ENCODE measurements around the gene SLC25A41.

SLC25A41 gene

GRCh38 chr19:6433663-6434062 is at the start of gene SLC25A41:
SLC25A41 (minus strand) TSS chr19:6433763; CDS start chr19:6433693, 70 bp downstream.
- Histone ChIP-seq H3K27ac (ENCODE audit: low read depth, low read length) (no peak within 1 kb of the TSS), H3K36me3 (ENCODE audit: control insufficient read depth, insufficient read depth, low read length) (no peaks in the 10 kb centered on the region), H3K4me3 (ENCODE audit: low read depth, low read length) (no peak within 1 kb of the TSS), H3K4me1 (ENCODE audit: control insufficient read depth, insufficient read depth, low read length) (no peaks in the 10 kb centered on the region), H3K27me3 (ENCODE audit: control insufficient read depth, insufficient read depth, low read length) (peaks cover 11% of the 10 kb centered on the region), H3K9me3 (ENCODE audit: control insufficient read depth, insufficient read depth, low read depth, low read length) (no peaks in the 10 kb centered on the region), H3K9ac (ENCODE audit: low read length) (no peak within 1 kb of the TSS)

DNA sequence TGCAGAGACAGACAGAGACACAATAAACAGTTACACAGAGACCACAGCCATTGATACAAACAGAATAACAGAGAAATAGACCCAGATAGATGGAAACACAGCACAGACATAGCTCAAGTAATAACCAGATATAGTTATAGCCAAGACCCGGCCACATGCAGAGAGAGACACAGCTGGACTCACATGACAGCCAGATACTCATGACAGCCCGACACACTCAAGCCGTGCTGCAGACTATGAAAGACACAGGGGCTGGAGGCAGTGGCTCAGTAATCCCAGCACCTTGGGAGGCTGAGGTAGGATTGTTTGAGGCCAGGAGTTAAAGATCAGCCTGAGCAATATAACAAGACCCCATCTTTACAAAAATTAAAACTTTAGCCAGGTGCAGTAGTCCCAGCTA is 49.7 kb upstream of the SLC25A41 start:
- no peaks in the 10 kb centered on the region for H3K9me3 ChIP-seq (ENCODE audit: control insufficient read depth, insufficient read depth, low read depth, low read length)
- no peak overlapping the region for H3K9ac ChIP-seq (ENCODE audit: low read length)
- H3K27ac ChIP-seq (ENCODE audit: low read depth, low read length) = no peak overlapping the region
- no peak overlapping the region for H3K4me3 ChIP-seq (ENCODE audit: low read depth, low read length)
- H3K4me1 ChIP-seq (ENCODE audit: control insufficient read depth, insufficient read depth, low read length) = peaks cover 17% of the 10 kb centered on the region
- H3K27me3 ChIP-seq (ENCODE audit: control insufficient read depth, insufficient read depth, low read length) = no peaks in the 10 kb centered on the region
- H3K36me3 ChIP-seq (ENCODE audit: control insufficient read depth, insufficient read depth, low read length) = no peaks in the 10 kb centered on the region

GRCh38 chr19:6482343-6482686 is 48.8 kb upstream of the SLC25A41 start:
- Histone ChIP-seq H3K9ac (ENCODE audit: low read length) (no peak overlapping the region), H3K9me3 (ENCODE audit: control insufficient read depth, insufficient read depth, low read depth, low read length) (no peaks in the 10 kb centered on the region), H3K4me3 (ENCODE audit: low read depth, low read length) (no peak overlapping the region)

DNA sequence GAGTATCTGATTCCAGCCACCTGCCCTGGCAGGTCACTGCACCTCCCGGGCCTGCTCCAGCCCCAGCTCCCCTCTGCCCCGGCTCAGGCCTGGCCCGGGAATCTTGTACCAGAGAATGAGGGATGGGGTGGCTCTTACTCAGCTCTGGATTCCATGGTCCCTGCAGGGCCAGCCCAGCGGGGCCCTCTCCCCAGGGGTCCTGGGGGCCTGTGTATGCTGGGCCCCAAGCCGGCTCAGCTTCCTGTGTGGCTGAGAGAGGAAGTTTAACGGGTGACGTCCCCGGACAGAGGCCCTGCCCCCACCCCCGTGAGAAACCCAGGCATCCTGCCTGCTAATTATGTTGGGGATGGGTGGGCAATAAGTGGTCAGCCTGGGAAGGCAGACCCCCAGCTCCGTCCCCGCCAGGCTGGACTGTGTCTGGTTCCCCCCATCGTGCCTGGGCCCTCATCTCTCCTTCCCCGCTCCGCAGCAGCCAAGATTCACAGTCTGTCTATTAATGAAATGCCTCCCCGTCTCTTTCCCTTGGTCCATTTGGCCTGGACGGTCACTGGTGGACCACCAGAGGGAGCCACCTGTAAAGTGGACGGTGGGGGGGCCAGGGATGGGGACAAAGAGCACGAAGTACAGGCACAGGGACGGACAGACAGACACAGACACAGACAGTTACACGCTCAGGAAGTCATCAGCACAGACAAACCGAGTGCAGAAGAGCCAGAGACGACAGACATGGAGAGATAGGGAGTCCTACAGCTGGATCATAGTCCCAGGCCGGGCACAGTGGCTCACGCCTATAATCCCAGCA is 48.2 kb upstream of the SLC25A41 start, which contains the start of gene DENND1C:
TSS of gene DENND1C (minus strand) at position 247 of the 802 bp plus-strand sequence. CDS start at position 155, 92 bp downstream.
- H3K4me3 ChIP-seq (ENCODE audit: low read depth, low read length) = no peak within 1 kb of the TSS
- peaks cover 19% of the 10 kb centered on the region for H3K4me1 ChIP-seq (ENCODE audit: control insufficient read depth, insufficient read depth, low read length)
- no peaks in the 10 kb centered on the region for H3K27me3 ChIP-seq (ENCODE audit: control insufficient read depth, insufficient read depth, low read length)
- no peaks in the 10 kb centered on the region for H3K9me3 ChIP-seq (ENCODE audit: control insufficient read depth, insufficient read depth, low read depth, low read length)
- H3K36me3 ChIP-seq (ENCODE audit: control insufficient read depth, insufficient read depth, low read length) = no peaks in the 10 kb centered on the region
- H3K9ac ChIP-seq (ENCODE audit: low read length) = no peak within 1 kb of the TSS
- no peak within 1 kb of the TSS for H3K27ac ChIP-seq (ENCODE audit: low read depth, low read length)

More at GRCh38 chr19:6482343-6482686, 48.8 kb upstream of the SLC25A41 start:
- Histone ChIP-seq H3K36me3 (ENCODE audit: control insufficient read depth, insufficient read depth, low read length) (no peaks in the 10 kb centered on the region), H3K4me1 (ENCODE audit: control insufficient read depth, insufficient read depth, low read length) (peaks cover 17% of the 10 kb centered on the region), H3K27ac (ENCODE audit: low read depth, low read length) (no peak overlapping the region), H3K27me3 (ENCODE audit: control insufficient read depth, insufficient read depth, low read length) (no peaks in the 10 kb centered on the region)

DNA sequence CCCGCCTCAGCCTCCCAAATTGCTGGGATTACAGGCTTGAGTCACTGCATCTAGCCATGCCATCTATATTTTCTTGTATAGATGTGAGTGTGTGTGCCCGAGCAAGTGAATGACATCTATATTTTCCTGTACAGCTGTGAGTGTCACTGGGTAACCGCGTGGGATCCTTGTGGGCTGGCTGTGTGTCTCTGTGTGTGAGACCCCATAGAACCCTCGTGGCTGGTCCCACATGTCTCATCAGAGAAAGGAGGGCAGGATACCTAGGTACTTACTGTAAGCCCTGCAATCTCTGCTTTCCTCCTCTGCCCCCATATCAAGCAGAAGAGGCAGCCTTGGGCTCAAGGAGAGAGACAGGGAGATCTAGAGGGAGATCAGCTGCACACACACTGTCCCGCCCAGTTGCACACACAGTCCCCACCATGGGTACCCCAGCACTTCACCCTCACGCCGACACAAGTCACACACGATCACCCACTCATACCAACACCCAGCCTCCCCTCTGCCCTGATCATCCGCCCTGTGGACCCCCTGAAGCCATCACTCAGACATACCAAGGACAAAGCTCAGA is 47.4 kb upstream of the SLC25A41 start:
- Histone ChIP-seq H3K4me1 (ENCODE audit: control insufficient read depth, insufficient read depth, low read length) (peaks cover 19% of the 10 kb centered on the region), H3K9ac (ENCODE audit: low read length) (no peak overlapping the region), H3K36me3 (ENCODE audit: control insufficient read depth, insufficient read depth, low read length) (no peaks in the 10 kb centered on the region), H3K4me3 (ENCODE audit: low read depth, low read length) (no peak overlapping the region), H3K9me3 (ENCODE audit: control insufficient read depth, insufficient read depth, low read depth, low read length) (no peaks in the 10 kb centered on the region), H3K27me3 (ENCODE audit: control insufficient read depth, insufficient read depth, low read length) (0 out of 2 replicates have a peak, but pooled peaks cover under 1% of the 10 kb centered on the region), H3K27ac (ENCODE audit: low read depth, low read length) (no peak overlapping the region)

- Histone ChIP-seq H3K27me3 (ENCODE audit: control insufficient read depth, insufficient read depth, low read length) (peaks cover 11% of the 10 kb centered on the region), H3K9me3 (ENCODE audit: control insufficient read depth, insufficient read depth, low read depth, low read length) (no peaks in the 10 kb centered on the region), H3K4me1 (ENCODE audit: control insufficient read depth, insufficient read depth, low read length) (peaks cover 24% of the 10 kb centered on the region), H3K27ac (ENCODE audit: low read depth, low read length) (no peak overlapping the region), H3K9ac (ENCODE audit: low read length) (no peak overlapping the region), H3K4me3 (ENCODE audit: low read depth, low read length) (no peak overlapping the region), H3K36me3 (ENCODE audit: control insufficient read depth, insufficient read depth, low read length) (no peaks in the 10 kb centered on the region)
Measured at GRCh38 chr19:6479836-6480398, 46.4 kb upstream of the SLC25A41 start.

GRCh38 chr19:6478815-6479214 is 45.3 kb upstream of the SLC25A41 start:
- Histone ChIP-seq H3K4me1 (ENCODE audit: control insufficient read depth, insufficient read depth, low read length) (peaks cover 24% of the 10 kb centered on the region), H3K27me3 (ENCODE audit: control insufficient read depth, insufficient read depth, low read length) (peaks cover 18% of the 10 kb centered on the region), H3K9me3 (ENCODE audit: control insufficient read depth, insufficient read depth, low read depth, low read length) (no peaks in the 10 kb centered on the region), H3K4me3 (ENCODE audit: low read depth, low read length) (no peak overlapping the region), H3K9ac (ENCODE audit: low read length) (no peak overlapping the region), H3K27ac (ENCODE audit: low read depth, low read length) (no peak overlapping the region), H3K36me3 (ENCODE audit: control insufficient read depth, insufficient read depth, low read length) (no peaks in the 10 kb centered on the region)

- H3K9me3 ChIP-seq (ENCODE audit: control insufficient read depth, insufficient read depth, low read depth, low read length) = no peaks in the 10 kb centered on the region
- H3K36me3 ChIP-seq (ENCODE audit: control insufficient read depth, insufficient read depth, low read length) = no peaks in the 10 kb centered on the region
- H3K4me3 ChIP-seq (ENCODE audit: low read depth, low read length) = peak overlapping the region; percentile 69
- peaks cover 24% of the 10 kb centered on the region for H3K4me1 ChIP-seq (ENCODE audit: control insufficient read depth, insufficient read depth, low read length)
- peaks cover 18% of the 10 kb centered on the region for H3K27me3 ChIP-seq (ENCODE audit: control insufficient read depth, insufficient read depth, low read length)
- H3K27ac ChIP-seq (ENCODE audit: low read depth, low read length) = no peak overlapping the region
- H3K9ac ChIP-seq (ENCODE audit: low read length) = no peak overlapping the region
Measured at GRCh38 chr19:6476896-6477431, 43.4 kb upstream of the SLC25A41 start.

DNA sequence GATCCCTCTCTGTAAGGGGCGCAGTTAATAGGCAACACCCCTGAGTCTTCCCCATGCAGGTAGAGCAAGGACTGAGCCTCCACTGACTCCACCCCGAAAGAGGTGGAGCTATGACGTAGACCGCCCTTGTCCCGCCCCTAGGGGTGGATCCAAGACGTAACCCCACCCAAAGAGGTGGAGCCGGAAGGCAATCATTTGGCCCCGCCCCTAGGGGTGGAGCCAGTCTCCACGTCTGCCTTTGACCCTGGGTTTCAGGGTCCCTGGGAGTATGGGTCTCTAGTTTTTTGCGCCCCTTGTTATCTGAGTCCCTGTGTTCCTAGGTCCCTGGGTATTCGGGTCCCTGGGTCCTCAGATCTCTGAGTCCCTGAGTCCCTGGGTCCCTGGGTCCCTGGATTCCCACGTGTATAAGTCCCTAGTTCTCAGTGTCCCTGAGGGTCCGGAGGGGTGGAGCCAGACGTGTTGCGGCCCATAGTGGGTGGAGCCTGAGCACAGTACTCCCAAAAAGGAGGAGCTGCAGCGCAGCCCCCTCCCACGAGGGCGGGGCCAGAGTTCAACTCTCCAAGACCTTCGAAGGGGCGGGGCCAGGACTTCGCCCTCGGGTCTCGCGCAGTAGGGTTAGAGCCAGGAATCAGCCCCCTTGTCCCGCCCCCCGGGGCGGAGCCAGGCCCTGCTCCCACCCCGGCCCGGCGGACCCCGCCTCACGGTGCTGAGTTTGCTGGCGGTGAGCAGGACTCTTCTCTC is 42.8 kb upstream of the SLC25A41 start:
- Histone ChIP-seq H3K36me3 (ENCODE audit: control insufficient read depth, insufficient read depth, low read length) (no peaks in the 10 kb centered on the region), H3K4me1 (ENCODE audit: control insufficient read depth, insufficient read depth, low read length) (peaks cover 20% of the 10 kb centered on the region), H3K4me3 (ENCODE audit: low read depth, low read length) (peak overlapping the region; percentile 77), H3K9me3 (ENCODE audit: control insufficient read depth, insufficient read depth, low read depth, low read length) (no peaks in the 10 kb centered on the region), H3K27me3 (ENCODE audit: control insufficient read depth, insufficient read depth, low read length) (peaks cover 18% of the 10 kb centered on the region), H3K27ac (ENCODE audit: low read depth, low read length) (no peak overlapping the region), H3K9ac (ENCODE audit: low read length) (peak overlapping the region; percentile 11)

DNA sequence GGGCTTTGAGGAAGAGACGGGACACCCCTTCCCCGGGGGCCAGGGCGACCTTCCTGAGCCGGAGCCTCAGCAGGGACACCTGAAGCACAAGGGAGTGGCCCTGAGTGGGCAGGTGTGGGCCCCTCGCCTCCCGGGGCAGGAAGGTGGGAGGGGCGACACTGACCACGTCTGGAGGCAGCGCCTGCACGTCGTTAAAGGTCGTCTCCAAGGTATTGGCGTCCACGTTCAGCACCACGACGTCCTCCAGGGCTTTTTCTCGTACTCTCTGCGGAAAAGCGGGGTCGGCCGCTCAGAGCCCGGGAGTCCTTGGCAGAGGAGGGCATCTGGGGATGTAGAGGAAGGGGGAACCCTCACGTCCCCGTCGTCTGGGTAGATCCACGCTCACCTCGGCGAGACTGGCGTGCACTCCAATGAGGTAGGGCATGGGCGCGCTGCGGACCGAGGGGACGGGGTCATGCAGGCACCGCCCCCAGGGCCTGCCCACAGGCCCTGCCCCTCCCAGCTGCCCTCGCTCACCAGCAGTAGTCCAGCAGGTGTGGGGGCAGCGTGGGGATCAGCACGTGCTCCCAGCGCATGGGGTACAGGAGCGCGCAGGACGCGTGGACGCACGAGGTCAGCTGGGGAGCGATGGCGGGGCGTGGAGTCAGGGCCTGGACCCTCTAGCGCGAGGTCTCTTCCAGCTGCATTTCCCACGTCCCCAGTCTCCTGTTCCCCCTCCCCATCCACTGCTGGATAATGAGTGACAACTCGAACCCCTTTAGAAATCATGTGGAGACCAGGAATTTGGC is 42.0 kb upstream of the SLC25A41 start:
- Histone ChIP-seq H3K4me1 (ENCODE audit: control insufficient read depth, insufficient read depth, low read length) (peaks cover 21% of the 10 kb centered on the region; the same call in 1 of the 2 replicates), H3K9ac (ENCODE audit: low read length) (peak overlapping the region; percentile 11), H3K4me3 (ENCODE audit: low read depth, low read length) (peak overlapping the region; percentile 77), H3K36me3 (ENCODE audit: control insufficient read depth, insufficient read depth, low read length) (no peaks in the 10 kb centered on the region), H3K27ac (ENCODE audit: low read depth, low read length) (no peak overlapping the region), H3K27me3 (ENCODE audit: control insufficient read depth, insufficient read depth, low read length) (peaks cover 18% of the 10 kb centered on the region), H3K9me3 (ENCODE audit: control insufficient read depth, insufficient read depth, low read depth, low read length) (no peaks in the 10 kb centered on the region)

All from HUES6 (cell line).